Measurements from ENCODE around the gene LRP1B. TPM values are rescaled to one million over a fixed set of nuclear protein-coding genes. Genes with fewer than 3 reads are reported as not detected.
"Not testable (repeated sequence)": the region's sequence is repeated elsewhere in the genome, so short reads cannot be mapped to it uniquely, and the experiment has no call there.

LRP1B gene
- total RNA-seq, 1 experiment from 2014 or later, result 0.21 TPM

DNA sequence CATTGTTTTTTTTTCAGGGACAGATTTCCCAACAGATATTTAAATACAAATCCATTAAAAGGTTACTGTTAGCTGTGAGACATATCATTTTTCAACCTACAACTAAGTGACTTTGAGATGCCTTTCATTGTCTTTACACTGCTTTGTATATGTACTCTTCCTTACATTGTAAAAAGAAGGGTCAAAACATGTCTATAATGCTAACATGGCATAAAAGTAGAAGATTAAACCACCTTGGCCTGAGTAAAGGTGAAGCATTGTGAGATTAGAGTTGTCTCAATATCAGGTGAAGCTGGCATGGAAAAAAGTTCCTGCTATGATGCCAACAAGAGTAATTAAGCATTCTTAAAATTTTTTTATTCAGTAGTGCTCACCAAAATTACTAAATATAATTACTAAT is 1842.1 kb downstream of the LRP1B start:
- H3K27me3 Mint-ChIP-seq (ENCODE audit: unreplicated experiment), result no peaks in the 10 kb centered on the region
- no peak for DNase-seq
- BruUV-seq (replicated peaks), result no TSS peak

DNA sequence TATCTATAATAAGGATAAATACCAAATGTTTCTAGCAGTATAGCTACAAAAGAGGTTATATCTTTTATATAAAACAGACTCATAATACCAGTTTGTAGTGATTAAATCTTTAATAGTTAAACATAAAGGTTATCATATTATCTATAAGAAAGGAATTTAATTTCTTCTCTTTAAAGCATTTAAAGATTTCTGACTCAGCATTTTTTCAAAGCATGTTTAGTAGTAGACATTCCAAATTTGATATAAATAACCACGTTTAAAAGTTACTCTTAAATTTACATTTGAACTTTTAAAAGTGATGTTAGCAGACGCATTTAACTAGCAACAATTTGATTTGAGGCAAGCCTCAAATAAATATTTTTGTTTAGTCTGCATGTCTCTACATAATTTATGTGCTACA is 1842.6 kb downstream of the LRP1B start:
- no peak overlapping the region for H3K27ac Mint-ChIP-seq (ENCODE audit: unreplicated experiment)
- intact Hi-C loops (cut with micrococcal nuclease; ENCODE audit: unreplicated experiment), result no loop called here
- no TSS peak for BruUV-seq (replicated peaks)

More for the DNA sequence above, 1842.1 kb downstream of the LRP1B start:
- TF ChIP-seq, protein P1, sequence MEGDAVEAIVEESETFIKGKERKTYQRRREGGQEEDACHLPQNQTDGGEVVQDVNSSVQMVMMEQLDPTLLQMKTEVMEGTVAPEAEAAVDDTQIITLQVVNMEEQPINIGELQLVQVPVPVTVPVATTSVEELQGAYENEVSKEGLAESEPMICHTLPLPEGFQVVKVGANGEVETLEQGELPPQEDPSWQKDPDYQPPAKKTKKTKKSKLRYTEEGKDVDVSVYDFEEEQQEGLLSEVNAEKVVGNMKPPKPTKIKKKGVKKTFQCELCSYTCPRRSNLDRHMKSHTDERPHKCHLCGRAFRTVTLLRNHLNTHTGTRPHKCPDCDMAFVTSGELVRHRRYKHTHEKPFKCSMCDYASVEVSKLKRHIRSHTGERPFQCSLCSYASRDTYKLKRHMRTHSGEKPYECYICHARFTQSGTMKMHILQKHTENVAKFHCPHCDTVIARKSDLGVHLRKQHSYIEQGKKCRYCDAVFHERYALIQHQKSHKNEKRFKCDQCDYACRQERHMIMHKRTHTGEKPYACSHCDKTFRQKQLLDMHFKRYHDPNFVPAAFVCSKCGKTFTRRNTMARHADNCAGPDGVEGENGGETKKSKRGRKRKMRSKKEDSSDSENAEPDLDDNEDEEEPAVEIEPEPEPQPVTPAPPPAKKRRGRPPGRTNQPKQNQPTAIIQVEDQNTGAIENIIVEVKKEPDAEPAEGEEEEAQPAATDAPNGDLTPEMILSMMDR (IDR thresholded peaks at IDR 0.05; ENCODE audit: unreplicated experiment), result no peak
- Mint-ChIP-seq H3K9me3 (ENCODE audit: low read depth, unreplicated experiment) (no peaks in the 10 kb centered on the region), H3K27ac (ENCODE audit: unreplicated experiment) (no peak overlapping the region), H3K4me1 (ENCODE audit: low read depth, unreplicated experiment) (peaks cover 9% of the 10 kb centered on the region), H3K36me3 (ENCODE audit: insufficient read depth, unreplicated experiment) (no peaks in the 10 kb centered on the region), H3K4me3 (ENCODE audit: low read depth, unreplicated experiment) (no peak overlapping the region)
- intact Hi-C loops (cut with micrococcal nuclease; ENCODE audit: unreplicated experiment), result no loop called here
- CTCF ChIA-PET, result no interaction called here

DNA sequence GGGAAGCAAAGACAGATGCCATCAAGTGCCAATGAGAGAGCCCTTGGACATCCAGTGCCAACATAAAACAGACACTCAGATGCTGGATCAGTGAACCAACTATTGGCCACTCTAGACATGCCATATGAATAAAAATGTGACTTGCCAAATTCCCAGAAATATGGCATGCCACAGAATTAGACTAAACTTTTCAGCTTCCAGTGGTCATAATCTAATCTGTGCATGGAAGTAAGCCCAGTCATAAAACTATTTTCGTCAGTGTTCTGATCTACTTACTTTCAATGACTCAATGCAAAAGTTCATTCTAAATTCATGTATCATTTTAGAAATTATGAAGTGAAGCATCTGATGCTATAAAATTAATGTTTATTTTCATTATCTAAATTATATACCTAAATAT is 1844.4 kb downstream of the LRP1B start:
- no peaks in the 10 kb centered on the region for H3K9me3 Mint-ChIP-seq (ENCODE audit: low read depth, unreplicated experiment)
- intact Hi-C loops (cut with micrococcal nuclease; ENCODE audit: unreplicated experiment), result no loop called here

More for the DNA sequence above, 1842.6 kb downstream of the LRP1B start:
- H3K27me3 Mint-ChIP-seq (ENCODE audit: unreplicated experiment), result no peaks in the 10 kb centered on the region
- H3K9me3 Mint-ChIP-seq (ENCODE audit: low read depth, unreplicated experiment), result no peaks in the 10 kb centered on the region
- no peak for DNase-seq
- TF ChIP-seq, protein P1 (IDR thresholded peaks at IDR 0.05; ENCODE audit: unreplicated experiment), result no peak
- CTCF ChIA-PET, result no interaction called here
- H3K4me1 Mint-ChIP-seq (ENCODE audit: low read depth, unreplicated experiment), result peaks cover 9% of the 10 kb centered on the region
- H3K36me3 Mint-ChIP-seq (ENCODE audit: insufficient read depth, unreplicated experiment), result no peaks in the 10 kb centered on the region
- no peak overlapping the region for H3K4me3 Mint-ChIP-seq (ENCODE audit: low read depth, unreplicated experiment)

DNA sequence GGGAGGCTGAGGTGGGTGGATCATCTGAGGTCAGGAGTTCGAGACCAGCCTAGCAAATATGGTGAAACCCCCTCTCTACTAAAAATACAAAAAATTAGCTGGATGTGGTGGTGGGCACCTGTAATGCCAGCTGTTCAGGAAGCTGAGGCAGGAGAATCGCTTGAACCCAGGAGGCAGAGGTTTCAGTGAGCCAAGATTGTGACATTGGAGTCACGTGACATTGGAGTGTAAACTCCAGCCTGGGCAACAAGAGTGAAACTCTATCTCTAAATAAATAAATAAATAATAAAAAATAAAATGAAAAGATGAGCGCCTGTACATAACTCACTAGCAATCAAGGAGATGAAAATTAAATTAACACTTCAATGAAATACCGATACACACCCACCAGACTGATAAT is 1853.5 kb downstream of the LRP1B start:
- CTCF ChIA-PET; H3K9me3 Mint-ChIP-seq (ENCODE audit: low read depth, unreplicated experiment); H3K27ac Mint-ChIP-seq (ENCODE audit: unreplicated experiment); intact Hi-C loops (cut with micrococcal nuclease; ENCODE audit: unreplicated experiment); BruUV-seq (replicated peaks); H3K4me1 Mint-ChIP-seq (ENCODE audit: low read depth, unreplicated experiment); DNase-seq; H3K36me3 Mint-ChIP-seq (ENCODE audit: insufficient read depth, unreplicated experiment); H3K27me3 Mint-ChIP-seq (ENCODE audit: unreplicated experiment); H3K4me3 Mint-ChIP-seq (ENCODE audit: low read depth, unreplicated experiment): not testable (repeated sequence)

More for the DNA sequence above, 1844.4 kb downstream of the LRP1B start:
- no peak for DNase-seq
- Mint-ChIP-seq H3K36me3 (ENCODE audit: insufficient read depth, unreplicated experiment) (no peaks in the 10 kb centered on the region), H3K27ac (ENCODE audit: unreplicated experiment) (no peak overlapping the region), H3K27me3 (ENCODE audit: unreplicated experiment) (no peaks in the 10 kb centered on the region), H3K4me1 (ENCODE audit: low read depth, unreplicated experiment) (peaks cover 9% of the 10 kb centered on the region), H3K4me3 (ENCODE audit: low read depth, unreplicated experiment) (no peak overlapping the region)
- TF ChIP-seq, protein P1 (IDR thresholded peaks at IDR 0.05; ENCODE audit: unreplicated experiment), result no peak
- CTCF ChIA-PET, result no interaction called here
- BruUV-seq (replicated peaks), result no TSS peak

DNA sequence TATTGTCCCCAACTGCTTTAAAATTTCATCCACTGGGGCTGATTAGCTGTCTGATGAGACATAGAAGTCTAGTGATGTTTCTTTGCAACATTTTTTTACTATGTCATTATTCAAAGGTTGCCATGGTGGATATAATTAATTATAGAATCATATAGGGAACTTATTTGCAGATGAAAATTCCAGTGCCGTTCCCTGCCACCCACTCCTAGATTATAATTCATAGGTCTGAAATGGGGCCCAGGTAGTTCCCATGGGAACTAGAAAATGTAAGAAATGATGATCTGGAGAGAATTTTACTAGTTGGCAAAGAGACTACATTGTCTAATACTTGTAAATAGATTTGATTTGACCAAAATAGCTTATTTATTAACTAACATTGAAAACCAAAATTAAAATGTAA is 1854.2 kb downstream of the LRP1B start:
- H3K4me1 Mint-ChIP-seq (ENCODE audit: low read depth, unreplicated experiment), result no peaks in the 10 kb centered on the region
- no peak overlapping the region for H3K27ac Mint-ChIP-seq (ENCODE audit: unreplicated experiment)
- no TSS peak for BruUV-seq (replicated peaks)
- intact Hi-C loops (cut with micrococcal nuclease; ENCODE audit: unreplicated experiment), result no loop called here
- TF ChIP-seq, protein P1 (IDR thresholded peaks at IDR 0.05; ENCODE audit: unreplicated experiment), result no peak
- DNase-seq, result no peak
- H3K36me3 Mint-ChIP-seq (ENCODE audit: insufficient read depth, unreplicated experiment), result no peaks in the 10 kb centered on the region
- no peaks in the 10 kb centered on the region for H3K27me3 Mint-ChIP-seq (ENCODE audit: unreplicated experiment)
- H3K9me3 Mint-ChIP-seq (ENCODE audit: low read depth, unreplicated experiment), result no peaks in the 10 kb centered on the region
- H3K4me3 Mint-ChIP-seq (ENCODE audit: low read depth, unreplicated experiment), result no peak overlapping the region
- CTCF ChIA-PET, result no interaction called here
